K562 (cell line): ENCODE data around the gene PDZRN4. TPM values are rescaled to one million over a fixed set of nuclear protein-coding genes. Genes with fewer than 3 reads are reported as not detected.

Experiments used
- ATAC-seq: fragments of 200-7000 bp; cut with Tn5 transposase; 3 replicates; pipeline ENCODE4 v1.9.1; 2020; ENCODE audit warnings: moderate library complexity
- BruUV-seq: library from RNA; stranded (reverse); fragments of 400-500 nt; replicated peaks from 2 replicates; lab custom pipeline; 2021; lab: Mats Ljungman, UMichigan
- CTCF ChIA-PET: fragments of 300-600 bp; formaldehyde crosslinking; extraction: SDS; loops from one replicate; lab custom pipeline; 2021; ENCODE audit warnings: low intra/inter-chr PET ratio; lab: Yijun Ruan, JAX
- POLR2A ChIA-PET: fragments of 300-600, 350-650 bp; sonication (Branson Sonifier 250); formaldehyde crosslinking; extraction: SDS; loops from one replicate; lab custom pipeline; 2021; ENCODE audit warnings: antibody characterized with exemption, inconsistent platforms; lab: Yijun Ruan, JAX
- DNase-seq, 4 experiments: peaks; one replicate each; pipeline versions ENCODE4 v3.0.0 to v3.0.0-alpha.2; 2011 to 2018; ENCODE audit warnings: low spot score in 3 of 4, mixed read lengths in 3 of 4; ENCODE audit errors: extremely low read depth in 1 of 4
- FAIRE-seq: peaks from 2 replicates; lab custom pipeline; 2011; peaks lifted over from hg19 to GRCh38; lab: Jason Lieb, UNC
- H2AFZ ChIP-seq: 2 replicates; pipeline ENCODE4 v1.6.0; 2011; ENCODE audit warnings: low read depth, low read length, control low read depth, inconsistent platforms
- H3K27ac ChIP-seq: fragments of 200-600 bp; 3 replicates; pipeline ENCODE4 v1.8.0; 2011; ENCODE audit warnings: low read depth, mild to moderate bottlenecking, control low read depth, inconsistent platforms, low read length, moderate library complexity, mixed read lengths; ENCODE audit errors: extremely low read depth
- H3K27me3 ChIP-seq, 2 experiments: fragments of 300-600 bp in 1 of 2; 2 replicates in 1 of 2; 3 replicates in 1 of 2; pipeline versions ENCODE4 v1.6.0 to v1.8.0; 2011; ENCODE audit warnings: inconsistent platforms in 2 of 2, low read length in 2 of 2, mild to moderate bottlenecking in 1 of 2, mixed read lengths in 1 of 2, moderate library complexity in 1 of 2; ENCODE audit not compliant: control insufficient read depth in 2 of 2, insufficient read depth in 2 of 2
- H3K36me3 ChIP-seq: fragments of 300-600 bp; 3 replicates; pipeline ENCODE4 v1.8.0; 2011; ENCODE audit warnings: mild to moderate bottlenecking, low read length, inconsistent platforms; ENCODE audit not compliant: control insufficient read depth, insufficient read depth
- H3K4me1 ChIP-seq, 2 experiments: fragments of 200-600 bp in 1 of 2; replicated peaks in 1 of 2; 2 replicates in 1 of 2; 3 replicates in 1 of 2; pipeline versions ENCODE4 v1.5.1 to v1.8.0; 2011; ENCODE audit warnings: inconsistent platforms in 2 of 2, low read length in 2 of 2, mild to moderate bottlenecking in 1 of 2, mixed read lengths in 1 of 2, moderate library complexity in 1 of 2; ENCODE audit not compliant: control insufficient read depth in 2 of 2, insufficient read depth in 2 of 2
- H3K4me2 ChIP-seq: 2 replicates; pipeline ENCODE4 v1.6.1; 2011; ENCODE audit warnings: low read length, control low read depth, inconsistent platforms, mixed read lengths; ENCODE audit not compliant: insufficient read depth
- H3K4me3 ChIP-seq: fragments of 200-600 bp; sonication (generic), shearing (Covaris generic); 2 replicates; pipeline ENCODE4 v1.5.1; 2016; ENCODE audit warnings: control low read depth, inconsistent platforms
- H3K79me2 ChIP-seq: fragments of 200-600 bp; 3 replicates; pipeline ENCODE4 v1.8.0; 2011; ENCODE audit warnings: low read length, inconsistent platforms; ENCODE audit not compliant: control insufficient read depth, insufficient read depth
- H3K9ac ChIP-seq, 2 experiments: 2 replicates each; pipeline versions ENCODE4 v1.6.0 to v1.6.1; 2011; ENCODE audit warnings: low read depth in 2 of 2, low read length in 2 of 2, control low read depth in 1 of 2, inconsistent platforms in 1 of 2, mild to moderate bottlenecking in 1 of 2, mixed read lengths in 1 of 2; ENCODE audit not compliant: insufficient read depth in 1 of 2
- H3K9me1 ChIP-seq: one replicate; pipeline ENCODE4 v1.6.0; 2011; ENCODE audit warnings: inconsistent platforms, mild to moderate bottlenecking, low read length, moderate library complexity; ENCODE audit not compliant: control insufficient read depth, insufficient read depth
- H3K9me3 ChIP-seq: replicated peaks from 2 replicates; pipeline ENCODE4 v1.5.1; 2011; ENCODE audit warnings: low read depth, low read length, inconsistent platforms; ENCODE audit not compliant: control insufficient read depth, insufficient read depth
- H4K20me1 ChIP-seq: replicated peaks from 2 replicates; pipeline ENCODE4 v1.6.1; 2011; ENCODE audit warnings: low read length, inconsistent platforms, mixed read lengths; ENCODE audit not compliant: control insufficient read depth, insufficient read depth
- BRF2 ChIP-seq: IDR thresholded peaks from 3 replicates; pipeline ENCODE4 v1.6.1; 2011; ENCODE audit warnings: borderline replicate concordance, mild to moderate bottlenecking; ENCODE audit not compliant: insufficient read length, insufficient read depth
- CSDE1 ChIP-seq, 2 experiments: fragments of 450-650 bp; IDR thresholded peaks; 2 replicates each; pipeline ENCODE4 v1.6.1; 2016; ENCODE audit warnings: mild to moderate bottlenecking in 1 of 2
- STAT5B ChIP-seq: fragments of 250-450 bp; sonication (Bioruptor Pico); IDR thresholded peaks from 2 replicates; pipeline ENCODE4 v1.8.0; 2021; ENCODE audit warnings: mild to moderate bottlenecking, inconsistent platforms
- YBX1 ChIP-seq: fragments of 450-650 bp; IDR thresholded peaks from 2 replicates; pipeline ENCODE4 v1.7.1; 2016; ENCODE audit warnings: mild to moderate bottlenecking
- ZBTB43 ChIP-seq: sonication (generic); formaldehyde crosslinking; IDR thresholded peaks from 2 replicates; pipeline ENCODE4 v1.8.0; 2023; ENCODE audit warnings: mild to moderate bottlenecking, missing genetic modification reagents
- ZFP1 ChIP-seq: fragments of 450-650 bp; formaldehyde crosslinking; IDR thresholded peaks from 2 replicates; pipeline ENCODE4 v1.4.0; 2020; ENCODE audit warnings: mild to moderate bottlenecking, mixed read lengths
- WGBS: fragments of 100-300 bp; shearing (Covaris generic); methylation state at CpG from one replicate; pipeline ENCODE4 v1.1.6; 2016; ENCODE audit warnings: low coverage, mixed read lengths; ENCODE audit not compliant: insufficient coverage; ENCODE audit errors: missing lambda C conversion rate; 5-methylcytosine and 5-hydroxymethylcytosine counted together
- in situ Hi-C: fragments of 300-500 bp; cut with MboI; formaldehyde crosslinking; loops from 4 replicates; pipeline ENCODE4 v1.15.0; 2018; ENCODE audit warnings: inconsistent platforms, mixed read lengths
- intact Hi-C: fragments of 100-400 bp; cut with micrococcal nuclease; formaldehyde crosslinking; loops from 2 replicates; pipeline ENCODE4 v1.14.2; 2022
- polyA plus RNA-seq, 8 experiments: library from polyadenylated mRNA; depleted of rRNA in 4 of 8; stranded (reverse) in 5 of 8; unstranded in 3 of 8; fragments of >200 nt; fragmentation: Nextera tagmentation in 2 of 8; fragmentation: Illumina TruSeq in 1 of 8; extraction: Ambion mirVana in 2 of 8; extraction: Trizol in 1 of 8; gene quantifications; 2 replicates each; pipeline versions ENCODE4 v1.2.1 to v1.2.3, GENCODE V29; 2011 to 2014; ENCODE audit warnings: inconsistent platforms in 1 of 8, missing spikeins in 1 of 8
- total RNA-seq, 7 experiments: library from RNA; depleted of rRNA in 6 of 7; stranded (reverse); fragments of >200 nt in 6 of 7; fragmentation: Illumina TruSeq in 2 of 7; extraction: Trizol in 2 of 7; gene quantifications; 2 replicates each; pipeline versions ENCODE4 v1.2.1 to v1.2.3, GENCODE V29; 2011 to 2021; ENCODE audit warnings: low replicate concordance in 1 of 7

PDZRN4 gene
- total and polyA plus RNA-seq, 9 of the 15 experiments (the other 6 are each of a cell fraction or from before 2014, with no cell fraction given), result not detected

DNA sequence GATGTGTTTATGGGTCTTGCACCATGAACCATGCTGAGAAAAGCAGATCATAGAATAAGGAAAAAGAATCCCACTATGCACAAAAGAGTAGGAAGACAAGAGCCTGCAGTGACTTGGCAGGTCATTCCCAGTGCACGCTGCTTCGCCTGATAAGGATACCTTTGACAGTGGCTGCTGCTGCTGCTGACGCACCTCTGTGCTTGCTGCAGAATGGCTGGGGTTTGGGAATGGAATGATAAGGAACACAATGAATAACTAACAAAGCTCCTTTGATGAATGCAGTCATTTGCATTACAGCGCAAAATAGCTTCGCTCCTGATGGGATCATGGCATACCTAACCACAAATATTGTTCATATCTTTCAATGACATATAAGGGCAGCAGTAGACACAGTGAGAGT lies 278.7 kb downstream of the PDZRN4 start (continued):
- TF ChIP-seq ZBTB43 (CRISPR knock-in tag), result no peak
- no peak for TF ChIP-seq ZFP1 (CRISPR knock-in tag)
- no peak for TF ChIP-seq BRF2

DNA sequence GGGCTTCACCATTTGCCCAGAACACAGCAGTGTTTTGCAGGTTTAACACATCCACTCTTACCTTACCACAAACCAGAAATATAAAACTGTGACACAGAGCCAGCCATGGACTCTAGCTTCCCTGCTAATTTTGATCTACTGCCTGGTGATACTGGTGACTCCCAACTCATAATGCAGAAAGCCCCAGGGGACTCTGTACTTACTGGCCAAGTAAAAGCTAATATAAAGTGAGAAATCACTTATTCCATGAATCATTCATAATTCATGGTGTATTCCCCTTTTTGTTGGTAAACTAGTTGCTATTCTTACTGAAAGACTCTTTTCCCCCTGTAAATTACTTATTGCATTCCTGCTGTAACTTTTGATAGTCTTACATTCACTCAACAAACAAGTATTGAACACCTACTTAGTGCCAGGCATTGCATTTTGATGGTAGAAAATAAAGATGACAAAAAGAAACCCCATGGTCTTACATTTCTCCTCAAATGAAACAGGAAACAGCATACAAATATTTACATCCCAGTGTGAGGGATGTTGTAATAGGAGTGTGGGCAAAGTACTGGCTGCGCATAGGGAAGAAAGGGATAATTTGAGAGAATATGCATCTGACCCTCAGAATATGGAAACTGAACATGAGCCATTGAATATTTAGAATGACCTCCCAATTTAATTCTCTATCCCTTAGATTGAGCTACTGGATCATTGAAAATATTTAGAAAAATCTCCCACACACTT lies 279.6 kb downstream of the PDZRN4 start:
- BruUV-seq, result no TSS peak

More for the DNA sequence above, 279.6 kb downstream of the PDZRN4 start:
- Histone ChIP-seq H3K27ac (no peak overlapping the region), H3K4me2 (no peak overlapping the region), H3K4me1 (no peaks in the 10 kb centered on the region), H4K20me1 (no peaks in the 10 kb centered on the region), H3K9me1 (no peaks in the 10 kb centered on the region), H3K4me3 (no peak overlapping the region), H2AFZ (no peak overlapping the region), H3K9ac (no peak overlapping the region), H3K9me3 (no peaks in the 10 kb centered on the region), H3K79me2 (no peaks in the 10 kb centered on the region), H3K36me3 (no peaks in the 10 kb centered on the region), H3K27me3 (no peaks in the 10 kb centered on the region)
- in situ Hi-C loops (no loop called here), intact Hi-C loops (no loop called here)
- TF ChIP-seq STAT5B (CRISPR knock-in tag) (no peak), ZFP1 (CRISPR knock-in tag) (no peak), YBX1 (no peak), CSDE1 (IDR thresholded peaks at IDR 0.05) (no peak)
- no peak for FAIRE-seq
- no peak for DNase-seq
- ChIA-PET POLR2A (no interaction called here), CTCF (no interaction called here)
- WGBS, result 23% methylated on average over 1 of the region's 1 CpG
- no peak for ATAC-seq
